EL (cell line): Measurements from ENCODE around the gene LONP2.

Source experiments
- DNase-seq: peaks from one replicate; pipeline ENCODE4 v3.0.0-alpha.2; 2016

LONP2 gene

DNA sequence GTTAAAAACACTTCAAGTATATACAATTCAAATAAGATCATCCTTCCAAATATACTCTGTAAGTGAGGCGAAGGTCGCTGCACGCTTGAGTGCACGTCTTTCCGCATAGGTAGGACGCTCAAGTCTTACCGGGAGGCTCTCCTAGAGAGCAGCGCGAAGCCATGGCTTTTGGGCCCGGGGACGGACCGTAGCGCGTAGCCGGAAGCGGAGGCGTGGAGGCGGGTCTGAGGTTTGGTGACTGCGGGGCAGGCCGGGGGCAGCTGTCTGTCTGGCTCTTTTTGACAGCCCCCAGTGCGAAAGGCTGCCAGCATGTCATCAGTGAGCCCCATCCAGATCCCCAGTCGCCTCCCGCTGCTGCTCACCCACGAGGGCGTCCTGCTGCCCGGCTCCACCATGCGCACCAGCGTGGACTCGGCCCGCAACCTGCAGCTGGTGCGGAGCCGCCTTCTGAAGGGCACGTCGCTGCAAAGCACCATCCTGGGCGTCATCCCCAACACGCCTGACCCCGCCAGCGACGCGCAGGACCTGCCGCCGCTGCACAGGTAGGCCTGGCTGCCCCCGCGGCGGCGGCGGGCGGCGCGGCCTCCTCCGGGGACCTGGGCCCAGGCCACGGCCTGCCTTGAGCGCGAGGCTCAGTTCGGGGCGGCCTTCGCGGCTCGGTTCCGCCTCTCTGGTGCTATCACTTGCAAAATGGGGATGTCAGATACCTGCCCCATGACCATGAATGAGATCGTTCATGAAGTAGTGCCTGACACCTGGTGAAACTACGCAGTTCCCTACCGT is at the start of gene LONP2:
Gene LONP2 (plus strand): TSS at position 221 of the 783 bp plus-strand sequence. CDS start 89 bp downstream, at position 310.
- peak; percentile 87 for DNase-seq

DNA sequence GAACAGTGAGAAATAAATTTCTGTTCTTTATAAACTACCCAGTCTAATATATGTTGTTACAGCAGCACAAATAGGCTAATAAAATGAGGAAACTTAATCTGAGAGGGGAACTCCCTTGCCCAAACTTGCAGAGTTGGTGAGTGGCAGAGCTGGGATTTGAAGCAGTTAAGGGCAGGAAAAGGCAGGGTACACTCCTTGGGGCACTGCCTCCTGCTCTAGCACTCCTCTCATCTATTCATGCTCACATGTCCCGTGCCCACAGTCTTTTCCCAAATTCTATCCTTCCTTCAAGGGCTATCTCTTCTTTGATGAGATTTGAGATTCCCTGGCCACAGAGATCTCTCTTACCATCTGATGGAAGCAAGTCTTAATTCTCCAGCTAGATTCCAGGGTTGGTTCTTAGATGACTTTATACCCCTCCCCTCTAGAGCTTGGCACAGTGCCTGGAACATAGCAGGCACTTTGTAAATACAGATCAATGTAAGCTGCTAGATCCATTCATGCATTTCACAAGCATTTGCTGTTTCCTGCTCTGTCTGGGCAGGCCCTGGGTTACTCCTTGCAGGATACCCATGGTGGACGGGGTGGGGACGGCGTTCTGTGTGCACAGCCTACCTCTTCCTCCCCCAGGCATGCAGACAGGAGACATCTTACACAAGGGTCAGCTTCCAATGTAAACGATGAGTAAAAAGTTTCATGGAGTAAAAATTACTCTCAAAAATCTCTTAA is 49.1 kb upstream of the LONP2 start:
- peak; percentile 32 for DNase-seq

- DNase-seq, result no peak
These were observed 46.8 kb upstream of the LONP2 start for GRCh38 chr16:48197294-48197693.

DNA sequence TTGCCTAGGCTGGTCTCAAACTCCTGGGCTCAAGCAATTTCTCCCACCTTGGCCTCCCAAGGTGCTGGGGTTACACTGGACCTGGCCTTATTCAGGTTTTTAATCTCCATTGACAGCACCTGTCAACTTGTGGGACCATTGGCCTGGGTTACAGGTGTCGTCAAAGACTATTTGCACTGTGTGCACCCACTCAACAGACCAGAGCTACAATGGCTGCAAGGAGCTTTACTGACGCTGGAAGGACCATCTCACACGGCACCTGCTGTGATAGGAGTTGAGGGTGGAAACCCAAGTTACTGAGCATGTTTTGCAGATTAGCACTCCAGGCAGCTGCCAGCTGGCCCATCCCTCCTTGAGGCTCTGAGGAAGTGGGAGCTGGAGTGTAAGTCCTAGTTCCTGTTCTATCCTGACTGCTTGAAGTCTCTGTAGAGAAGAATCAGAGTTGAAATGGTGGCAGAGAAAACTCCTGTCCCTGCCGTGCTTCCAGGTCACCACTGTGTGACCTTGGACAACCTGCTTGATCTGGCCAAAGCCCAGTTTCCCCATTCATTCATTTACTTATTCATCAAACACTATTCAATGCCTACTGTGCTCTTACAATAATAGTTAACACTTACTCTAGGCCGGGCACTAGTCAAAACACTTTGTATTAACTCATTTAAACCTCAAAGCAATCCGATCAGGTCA is 42.4 kb upstream of the LONP2 start:
- no peak for DNase-seq

DNA sequence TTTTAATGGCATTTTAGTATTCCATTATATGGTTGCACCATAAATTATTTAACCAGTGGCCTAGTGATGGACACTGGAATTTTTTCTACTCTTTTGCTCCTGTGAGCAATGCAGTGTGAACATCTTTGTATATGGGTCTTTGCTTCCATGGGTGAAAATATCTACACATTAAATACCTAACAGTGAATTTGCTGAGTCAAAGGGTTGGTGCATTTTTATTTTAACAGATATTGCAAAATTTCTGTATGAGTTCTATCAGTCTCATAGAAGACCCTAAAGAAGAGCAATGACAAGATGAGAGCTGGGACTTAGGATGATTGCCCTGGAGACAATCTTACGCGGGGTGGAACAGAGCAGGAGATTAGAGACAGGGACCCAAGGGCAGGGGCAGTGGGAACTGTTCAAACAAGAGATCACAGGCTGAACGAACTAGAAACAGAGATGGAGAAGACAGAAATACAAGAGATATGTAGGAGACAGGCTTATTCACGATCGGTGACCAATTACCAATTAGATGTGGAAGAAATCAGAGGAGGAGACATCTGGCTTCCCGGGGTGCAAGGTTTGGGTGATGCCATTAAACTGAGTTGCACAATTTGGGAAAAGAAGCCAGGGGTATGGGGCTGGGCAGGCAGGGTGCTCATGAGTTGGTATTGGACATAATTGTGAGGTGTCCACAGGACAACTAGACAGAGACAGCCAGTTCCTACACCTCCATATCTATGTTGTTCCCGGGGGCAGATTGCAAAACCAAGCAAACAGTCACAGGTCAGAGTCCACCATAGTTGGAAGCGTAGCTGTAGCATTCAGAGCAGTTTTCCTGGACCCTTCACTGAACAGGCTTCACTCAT is 39.9 kb upstream of the LONP2 start:
- DNase-seq, result no peak

- no peak for DNase-seq
These were observed 39.3 kb upstream of the LONP2 start for GRCh38 chr16:48204825-48205151.

GRCh38 chr16:48206594-48207242 is 37.4 kb upstream of the LONP2 start:
- no peak for DNase-seq

DNA sequence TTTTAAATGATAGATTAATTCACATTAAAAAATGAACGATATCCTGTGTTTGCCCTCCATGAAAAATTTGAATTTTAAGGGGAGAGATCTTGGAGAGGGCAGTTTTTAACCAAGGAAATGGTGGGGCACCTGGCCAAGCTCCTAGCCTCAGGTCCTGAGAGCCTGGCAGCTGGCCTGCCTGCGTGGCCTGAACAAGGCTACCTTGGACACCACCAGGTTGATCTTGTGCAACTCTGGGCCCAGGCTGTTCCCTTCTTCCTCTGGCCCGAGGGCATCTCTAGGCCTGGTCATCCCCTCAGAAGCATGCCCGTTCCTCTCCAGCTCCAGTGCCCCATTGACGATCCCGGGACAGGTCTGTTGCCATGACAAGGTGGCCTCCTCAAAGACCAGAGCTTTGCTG is 33.4 kb upstream of the LONP2 start:
- no peak for DNase-seq

- DNase-seq, result peak; percentile 10
These were observed 32.1 kb upstream of the LONP2 start for GRCh38 chr16:48212033-48212432.

- no peak for DNase-seq
These were observed 28.4 kb upstream of the LONP2 start for GRCh38 chr16:48215738-48216137.

DNA sequence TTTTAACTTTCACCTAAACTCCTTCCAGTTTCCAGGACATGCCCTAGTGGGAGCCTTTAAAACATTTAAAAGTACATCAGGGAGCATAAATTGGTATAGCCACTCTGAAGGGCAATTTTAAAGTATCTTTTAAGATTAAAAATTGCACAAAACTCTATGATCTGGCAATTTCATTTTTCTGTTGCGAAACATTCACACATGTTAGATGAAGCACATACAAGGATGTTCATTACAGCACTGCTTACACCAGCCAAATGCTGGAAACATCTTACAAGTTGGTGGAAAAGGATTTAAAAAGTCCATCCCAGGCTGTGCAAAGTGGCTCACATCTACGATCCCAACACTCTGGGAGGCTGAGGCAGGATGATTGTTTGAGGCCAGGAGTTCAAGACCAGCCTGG is 26.4 kb upstream of the LONP2 start:
- no peak for DNase-seq

DNA sequence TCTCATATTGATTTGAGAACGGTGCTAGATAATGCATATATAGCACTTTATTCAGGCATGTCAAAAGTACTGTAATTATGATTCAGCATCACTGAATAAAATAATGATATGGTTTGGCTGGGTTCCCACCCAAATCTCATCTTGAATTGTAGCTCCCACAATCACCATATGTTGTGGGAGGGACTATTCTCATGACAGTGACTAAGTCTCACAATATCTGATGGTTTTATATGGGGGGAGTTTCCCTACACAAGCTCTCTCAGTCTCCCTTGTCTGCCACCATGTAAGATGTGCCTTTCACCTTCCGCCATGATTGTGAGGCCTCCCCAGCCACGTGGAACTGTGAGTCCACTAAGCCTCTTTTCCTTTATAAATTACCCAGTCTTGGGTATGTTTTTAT is 25.6 kb upstream of the LONP2 start:
- DNase-seq, result no peak

DNA sequence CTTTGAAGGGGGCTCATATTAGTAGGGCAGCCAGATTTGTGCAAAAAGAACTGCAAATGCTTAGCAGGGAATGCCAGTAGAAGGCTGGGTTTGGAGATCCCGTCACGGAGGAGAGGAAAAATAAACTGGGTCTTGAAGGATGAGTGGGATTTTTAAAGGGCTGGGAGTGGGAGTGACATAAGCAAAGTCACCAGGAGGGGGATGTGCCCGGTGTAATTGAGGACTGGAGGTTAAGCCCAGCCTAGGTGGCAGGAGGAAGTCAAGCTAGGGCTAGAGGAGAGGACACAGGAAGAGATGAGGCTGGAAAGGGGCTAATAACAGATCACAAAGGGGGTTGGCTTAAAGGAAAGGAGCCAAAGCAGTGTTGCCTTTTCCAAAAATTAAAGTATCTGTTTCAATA is 23.2 kb upstream of the LONP2 start:
- no peak for DNase-seq

GRCh38 chr16:48223490-48223889 is 20.6 kb upstream of the LONP2 start:
- DNase-seq, result no peak

GRCh38 chr16:48225456-48225855 is 18.6 kb upstream of the LONP2 start:
- DNase-seq, result peak; percentile 18

GRCh38 chr16:48231727-48232492 is 12.2 kb upstream of the LONP2 start:
- DNase-seq, result peak; percentile 35

GRCh38 chr16:48232493-48233040 is 11.5 kb upstream of the LONP2 start:
- DNase-seq, result peak; percentile 18

DNA sequence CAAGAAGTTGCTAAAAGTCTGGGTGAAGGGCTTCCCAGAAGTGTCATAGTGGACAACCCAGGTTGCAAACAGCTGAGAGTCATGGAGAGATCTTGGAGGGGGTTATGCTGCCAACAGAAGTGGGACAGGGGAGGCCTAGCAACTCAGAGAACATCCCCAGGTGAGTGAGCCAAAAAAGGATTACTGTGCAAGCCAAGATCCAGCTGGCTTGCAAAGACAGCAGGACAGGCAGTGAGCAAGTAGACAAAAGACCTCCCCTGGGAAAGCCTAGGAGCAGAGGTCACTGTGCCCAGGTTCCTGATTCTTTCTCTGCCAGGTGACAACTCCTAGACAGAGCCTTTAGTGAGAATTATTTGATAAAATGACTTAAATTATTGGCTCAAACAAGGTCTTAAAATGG is 9.5 kb upstream of the LONP2 start:
- no peak for DNase-seq

DNA sequence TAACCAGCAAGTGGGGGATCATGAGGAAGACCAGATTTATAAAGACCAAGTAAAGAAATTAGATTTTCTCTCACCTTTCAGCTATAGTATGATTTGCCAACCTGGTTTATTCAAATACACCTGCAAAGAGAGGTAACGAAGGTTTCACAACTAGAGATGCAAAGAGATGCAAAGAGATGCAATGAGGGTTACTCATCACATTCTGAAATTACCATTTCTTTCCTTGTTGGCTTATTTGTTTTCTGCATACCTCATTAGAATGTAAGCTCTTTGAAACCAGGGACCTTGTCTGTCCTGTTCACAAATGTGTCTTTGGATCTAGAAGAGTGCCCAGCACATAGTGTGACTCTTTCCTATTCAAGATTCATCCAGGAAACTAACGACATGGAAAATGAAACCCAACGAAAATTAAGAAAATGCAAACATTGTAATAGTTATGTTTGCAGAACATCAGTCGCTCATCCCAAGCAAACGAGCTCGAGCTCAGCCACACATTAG is 9.0 kb upstream of the LONP2 start:
- no peak for DNase-seq

- DNase-seq, result no peak
These were observed 8.5 kb upstream of the LONP2 start for GRCh38 chr16:48235556-48236136.

- DNase-seq, result no peak
These were observed 7.8 kb upstream of the LONP2 start for GRCh38 chr16:48236286-48236685.
